Measurements from ENCODE around the gene SLC35F1. TPM values are rescaled to one million over a fixed set of nuclear protein-coding genes. Genes with fewer than 3 reads are reported as not detected.

SLC35F1 gene
- total and polyA plus RNA-seq, 4 donors = 0.01 to 0.09 (median 0.08) TPM; not detected in 1

- Histone ChIP-seq H3K27ac (ENCODE audit: low read depth in 1 of 2, low read length in 2 of 2) (no peak overlapping the region), H3K36me3 (ENCODE audit: control insufficient read depth in 4 of 4, insufficient read depth in 3 of 4, low read depth in 1 of 4, low read length in 3 of 4) (no peaks in the 10 kb centered on the region), H3K9me3 (ENCODE audit: control insufficient read depth in 4 of 4, low read length in 3 of 4) (no peaks in the 10 kb centered on the region), H3K4me1 (ENCODE audit: control insufficient read depth in 4 of 4, insufficient read depth in 4 of 4, low read length in 3 of 4) (no peaks in the 10 kb centered on the region), H3K9ac (ENCODE audit: low read depth in 1 of 2, low read length in 2 of 2) (no peak overlapping the region), H3K4me3 (ENCODE audit: low read depth in 1 of 3, low read length in 3 of 3) (no peak overlapping the region), H3K27me3 (ENCODE audit: control insufficient read depth in 4 of 4, insufficient read depth in 4 of 4, low read length in 3 of 4) (no peaks in the 10 kb centered on the region)
- TF ChIP-seq HNF4A (conservative IDR thresholded peaks at IDR 0.05) = no peak
- no peak for TF ChIP-seq SP1 (IDR thresholded peaks at IDR 0.05)
- TF ChIP-seq, protein P1, sequence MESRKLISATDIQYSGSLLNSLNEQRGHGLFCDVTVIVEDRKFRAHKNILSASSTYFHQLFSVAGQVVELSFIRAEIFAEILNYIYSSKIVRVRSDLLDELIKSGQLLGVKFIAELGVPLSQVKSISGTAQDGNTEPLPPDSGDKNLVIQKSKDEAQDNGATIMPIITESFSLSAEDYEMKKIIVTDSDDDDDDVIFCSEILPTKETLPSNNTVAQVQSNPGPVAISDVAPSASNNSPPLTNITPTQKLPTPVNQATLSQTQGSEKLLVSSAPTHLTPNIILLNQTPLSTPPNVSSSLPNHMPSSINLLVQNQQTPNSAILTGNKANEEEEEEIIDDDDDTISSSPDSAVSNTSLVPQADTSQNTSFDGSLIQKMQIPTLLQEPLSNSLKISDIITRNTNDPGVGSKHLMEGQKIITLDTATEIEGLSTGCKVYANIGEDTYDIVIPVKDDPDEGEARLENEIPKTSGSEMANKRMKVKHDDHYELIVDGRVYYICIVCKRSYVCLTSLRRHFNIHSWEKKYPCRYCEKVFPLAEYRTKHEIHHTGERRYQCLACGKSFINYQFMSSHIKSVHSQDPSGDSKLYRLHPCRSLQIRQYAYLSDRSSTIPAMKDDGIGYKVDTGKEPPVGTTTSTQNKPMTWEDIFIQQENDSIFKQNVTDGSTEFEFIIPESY (IDR thresholded peaks at IDR 0.05) = no peak
- no peak for TF ChIP-seq JUND (IDR thresholded peaks at IDR 0.05)
- no peak for TF ChIP-seq ATF3 (IDR thresholded peaks at IDR 0.05)
- no peak for TF ChIP-seq FOXA1 (IDR thresholded peaks at IDR 0.05)
- TF ChIP-seq GABPA (IDR thresholded peaks at IDR 0.05 in 1 of 2, conservative IDR thresholded peaks at IDR 0.05 in 1 of 2) = no peak
- no peak for TF ChIP-seq RXRA (IDR thresholded peaks at IDR 0.05)
- no peak for TF ChIP-seq RAD21 (IDR thresholded peaks at IDR 0.05)
- TF ChIP-seq, protein P2, sequence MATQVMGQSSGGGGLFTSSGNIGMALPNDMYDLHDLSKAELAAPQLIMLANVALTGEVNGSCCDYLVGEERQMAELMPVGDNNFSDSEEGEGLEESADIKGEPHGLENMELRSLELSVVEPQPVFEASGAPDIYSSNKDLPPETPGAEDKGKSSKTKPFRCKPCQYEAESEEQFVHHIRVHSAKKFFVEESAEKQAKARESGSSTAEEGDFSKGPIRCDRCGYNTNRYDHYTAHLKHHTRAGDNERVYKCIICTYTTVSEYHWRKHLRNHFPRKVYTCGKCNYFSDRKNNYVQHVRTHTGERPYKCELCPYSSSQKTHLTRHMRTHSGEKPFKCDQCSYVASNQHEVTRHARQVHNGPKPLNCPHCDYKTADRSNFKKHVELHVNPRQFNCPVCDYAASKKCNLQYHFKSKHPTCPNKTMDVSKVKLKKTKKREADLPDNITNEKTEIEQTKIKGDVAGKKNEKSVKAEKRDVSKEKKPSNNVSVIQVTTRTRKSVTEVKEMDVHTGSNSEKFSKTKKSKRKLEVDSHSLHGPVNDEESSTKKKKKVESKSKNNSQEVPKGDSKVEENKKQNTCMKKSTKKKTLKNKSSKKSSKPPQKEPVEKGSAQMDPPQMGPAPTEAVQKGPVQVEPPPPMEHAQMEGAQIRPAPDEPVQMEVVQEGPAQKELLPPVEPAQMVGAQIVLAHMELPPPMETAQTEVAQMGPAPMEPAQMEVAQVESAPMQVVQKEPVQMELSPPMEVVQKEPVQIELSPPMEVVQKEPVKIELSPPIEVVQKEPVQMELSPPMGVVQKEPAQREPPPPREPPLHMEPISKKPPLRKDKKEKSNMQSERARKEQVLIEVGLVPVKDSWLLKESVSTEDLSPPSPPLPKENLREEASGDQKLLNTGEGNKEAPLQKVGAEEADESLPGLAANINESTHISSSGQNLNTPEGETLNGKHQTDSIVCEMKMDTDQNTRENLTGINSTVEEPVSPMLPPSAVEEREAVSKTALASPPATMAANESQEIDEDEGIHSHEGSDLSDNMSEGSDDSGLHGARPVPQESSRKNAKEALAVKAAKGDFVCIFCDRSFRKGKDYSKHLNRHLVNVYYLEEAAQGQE (IDR thresholded peaks at IDR 0.05) = no peak
- no peak for TF ChIP-seq YY1 (IDR thresholded peaks at IDR 0.05)
- no peak for TF ChIP-seq NR2F2 (IDR thresholded peaks at IDR 0.05)
- no peak for TF ChIP-seq FOXA2 (IDR thresholded peaks at IDR 0.05)
- no peak for TF ChIP-seq CTCF (IDR thresholded peaks at IDR 0.05; ENCODE audit: low read depth, low read length, missing input control)
- no peak for TF ChIP-seq EGR1 (IDR thresholded peaks at IDR 0.05; ENCODE audit: low read depth in 2 of 2)
- TF ChIP-seq HNF4G (IDR thresholded peaks at IDR 0.05) = no peak
- no peak for TF ChIP-seq MAX (IDR thresholded peaks at IDR 0.05)
- DNase-seq (ENCODE audit: low spot score) = no peak
Observed at GRCh38 chr6:118203545-118203944, 296.5 kb downstream of the SLC35F1 start.

- no peak for DNase-seq (ENCODE audit: low spot score)
- WGBS = 43% methylated on average over 1 of the region's 1 CpG
- TF ChIP-seq RXRA (IDR thresholded peaks at IDR 0.05) (no peak), HNF4G (IDR thresholded peaks at IDR 0.05) (no peak), JUND (IDR thresholded peaks at IDR 0.05) (no peak), GABPA (IDR thresholded peaks at IDR 0.05 in 1 of 2, conservative IDR thresholded peaks at IDR 0.05 in 1 of 2) (no peak), RAD21 (IDR thresholded peaks at IDR 0.05) (no peak), SP1 (IDR thresholded peaks at IDR 0.05) (no peak), TAF1 (conservative IDR thresholded peaks at IDR 0.05) (no peak), ATF3 (IDR thresholded peaks at IDR 0.05) (no peak), FOXA1 (IDR thresholded peaks at IDR 0.05) (no peak), HNF4A (conservative IDR thresholded peaks at IDR 0.05) (no peak)
- TF ChIP-seq, protein P2 (IDR thresholded peaks at IDR 0.05) = no peak
- TF ChIP-seq, protein P1 (IDR thresholded peaks at IDR 0.05) = no peak
Observed at GRCh38 chr6:118206221-118206620, 299.2 kb downstream of the SLC35F1 start.

More at GRCh38 chr6:118206221-118206620, 299.2 kb downstream of the SLC35F1 start:
- Histone ChIP-seq H3K9me3 (ENCODE audit: control insufficient read depth in 4 of 4, low read length in 3 of 4) (no peaks in the 10 kb centered on the region), H3K27me3 (ENCODE audit: control insufficient read depth in 4 of 4, insufficient read depth in 4 of 4, low read length in 3 of 4) (no peaks in the 10 kb centered on the region), H3K9ac (ENCODE audit: low read depth in 1 of 2, low read length in 2 of 2) (no peak overlapping the region), H3K4me3 (ENCODE audit: low read depth in 1 of 3, low read length in 3 of 3) (no peak overlapping the region), H3K27ac (ENCODE audit: low read depth in 1 of 2, low read length in 2 of 2) (no peak overlapping the region), H3K36me3 (ENCODE audit: control insufficient read depth in 4 of 4, insufficient read depth in 3 of 4, low read depth in 1 of 4, low read length in 3 of 4) (no peaks in the 10 kb centered on the region), H3K4me1 (ENCODE audit: control insufficient read depth in 4 of 4, insufficient read depth in 4 of 4, low read length in 3 of 4) (no peaks in the 10 kb centered on the region)

Measured in liver (tissue), 9 donors.